ENCODE measurements around the gene AP2B1.

DNA sequence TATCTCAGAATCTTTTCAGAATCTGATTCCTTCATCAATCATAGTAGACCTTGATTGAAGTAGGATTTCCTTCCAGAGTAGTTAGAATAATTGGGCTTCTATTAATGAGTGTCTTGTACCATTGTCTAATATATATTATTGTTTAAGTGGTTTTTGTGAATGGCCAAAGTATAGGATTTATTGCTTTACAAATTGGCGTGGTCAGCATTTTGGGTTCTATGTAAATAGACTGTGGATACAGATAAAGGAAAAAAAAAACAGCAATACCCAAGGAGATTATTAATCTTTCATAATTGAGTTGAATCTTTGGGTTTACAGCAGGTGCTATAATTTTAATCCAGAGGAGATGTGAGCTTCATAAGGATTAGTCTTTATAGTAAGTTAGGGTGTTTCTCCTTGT lies 64.3 kb downstream of the AP2B1 start:
- TF ChIP-seq, protein P1, sequence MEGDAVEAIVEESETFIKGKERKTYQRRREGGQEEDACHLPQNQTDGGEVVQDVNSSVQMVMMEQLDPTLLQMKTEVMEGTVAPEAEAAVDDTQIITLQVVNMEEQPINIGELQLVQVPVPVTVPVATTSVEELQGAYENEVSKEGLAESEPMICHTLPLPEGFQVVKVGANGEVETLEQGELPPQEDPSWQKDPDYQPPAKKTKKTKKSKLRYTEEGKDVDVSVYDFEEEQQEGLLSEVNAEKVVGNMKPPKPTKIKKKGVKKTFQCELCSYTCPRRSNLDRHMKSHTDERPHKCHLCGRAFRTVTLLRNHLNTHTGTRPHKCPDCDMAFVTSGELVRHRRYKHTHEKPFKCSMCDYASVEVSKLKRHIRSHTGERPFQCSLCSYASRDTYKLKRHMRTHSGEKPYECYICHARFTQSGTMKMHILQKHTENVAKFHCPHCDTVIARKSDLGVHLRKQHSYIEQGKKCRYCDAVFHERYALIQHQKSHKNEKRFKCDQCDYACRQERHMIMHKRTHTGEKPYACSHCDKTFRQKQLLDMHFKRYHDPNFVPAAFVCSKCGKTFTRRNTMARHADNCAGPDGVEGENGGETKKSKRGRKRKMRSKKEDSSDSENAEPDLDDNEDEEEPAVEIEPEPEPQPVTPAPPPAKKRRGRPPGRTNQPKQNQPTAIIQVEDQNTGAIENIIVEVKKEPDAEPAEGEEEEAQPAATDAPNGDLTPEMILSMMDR (conservative IDR thresholded peaks at IDR 0.05) = no peak
- no peak for TF ChIP-seq ZFX (IDR thresholded peaks at IDR 0.05)
